Endothelial cell of umbilical vein (primary cell): ENCODE measurements around the gene AFDN. TPM values are rescaled to one million over a fixed set of nuclear protein-coding genes. Genes with fewer than 3 reads are reported as not detected.

Experiments used
- BruUV-seq: library from RNA; stranded (reverse); fragments of 400-500 nt; replicated peaks from 2 replicates; lab custom pipeline; 2021; lab: Mats Ljungman, UMichigan
- CTCF ChIA-PET: fragments of 300-600, 350-600 bp; sonication (Branson Sonifier 250); formaldehyde crosslinking; loops from one replicate; lab custom pipeline; 2021; ENCODE audit warnings: antibody characterized with exemption, inconsistent platforms; lab: Charles Lee
- POLR2A ChIA-PET: fragments of 300-600, 350-600 bp; sonication (Branson Sonifier 250); formaldehyde crosslinking; loops from one replicate; lab custom pipeline; 2021; ENCODE audit warnings: antibody characterized with exemption, inconsistent platforms; lab: Charles Lee
- DNase-seq: peaks from one replicate; pipeline ENCODE4 v3.0.0-alpha.2; 2011; ENCODE audit warnings: low read depth, low spot score
- FAIRE-seq: peaks from 2 replicates; lab custom pipeline; 2011; peaks lifted over from hg19 to GRCh38; lab: Jason Lieb, UNC
- H2AFZ ChIP-seq: 2 replicates; pipeline ENCODE4 v1.6.0; 2012; ENCODE audit warnings: low read depth, low read length, control low read depth, inconsistent platforms
- H3K27ac ChIP-seq: 2 replicates; pipeline ENCODE4 v1.5.1; 2011; ENCODE audit warnings: low read depth, mild to moderate bottlenecking, control low read depth, low read length, moderate library complexity; ENCODE audit not compliant: insufficient read depth
- H3K27me3 ChIP-seq, 2 experiments: 2 replicates each; pipeline versions ENCODE4 v1.6.0 to v1.6.1; 2011; ENCODE audit warnings: low read length in 2 of 2, mixed read lengths in 1 of 2; ENCODE audit not compliant: control insufficient read depth in 2 of 2, insufficient read depth in 2 of 2
- H3K36me3 ChIP-seq, 2 experiments: 2 replicates in 1 of 2; 3 replicates in 1 of 2; pipeline ENCODE4 v1.5.1; 2011; ENCODE audit warnings: low read length in 2 of 2, mild to moderate bottlenecking in 1 of 2, moderate library complexity in 1 of 2; ENCODE audit not compliant: control insufficient read depth in 2 of 2, insufficient read depth in 2 of 2; ENCODE audit errors: extremely low read depth in 1 of 2
- H3K4me1 ChIP-seq: 3 replicates; pipeline ENCODE4 v1.5.1; 2011; ENCODE audit warnings: mild to moderate bottlenecking, low read length; ENCODE audit not compliant: control insufficient read depth, insufficient read depth; ENCODE audit errors: extremely low read depth
- H3K4me2 ChIP-seq: 2 replicates; pipeline ENCODE4 v1.6.1; 2011; ENCODE audit warnings: low read length, control low read depth, mixed read lengths; ENCODE audit not compliant: insufficient read depth
- H3K4me3 ChIP-seq, 3 experiments: fragments of 200-600 bp in 1 of 3; sonication (generic), shearing (Covaris generic) in 1 of 3; replicated peaks in 1 of 3; 2 replicates each; pipeline ENCODE4 v1.5.1; 2011 to 2016; ENCODE audit warnings: control low read depth in 3 of 3, low read length in 3 of 3, mild to moderate bottlenecking in 2 of 3, inconsistent platforms in 1 of 3, low read depth in 1 of 3, moderate library complexity in 1 of 3; ENCODE audit not compliant: insufficient read depth in 1 of 3
- H3K79me2 ChIP-seq: 2 replicates; pipeline ENCODE4 v1.6.0; 2012; ENCODE audit warnings: low read length, inconsistent platforms; ENCODE audit not compliant: control insufficient read depth, insufficient read depth
- H3K9ac ChIP-seq: replicated peaks from 2 replicates; pipeline ENCODE3; 2011; ENCODE audit warnings: low read length, control low read depth; ENCODE audit not compliant: insufficient read depth; ENCODE audit errors: extremely low read depth
- H3K9me1 ChIP-seq: replicated peaks from 3 replicates; pipeline ENCODE4 v1.6.0; 2011; ENCODE audit warnings: mild to moderate bottlenecking, low read length; ENCODE audit not compliant: control insufficient read depth, insufficient read depth; ENCODE audit errors: extremely low read depth
- H3K9me3 ChIP-seq: replicated peaks from 2 replicates; pipeline ENCODE4 v1.5.1; 2012; ENCODE audit warnings: low read length, inconsistent platforms; ENCODE audit not compliant: control insufficient read depth, insufficient read depth
- H4K20me1 ChIP-seq: replicated peaks from 2 replicates; pipeline ENCODE3; 2011; ENCODE audit warnings: mild to moderate bottlenecking, low read length; ENCODE audit not compliant: control insufficient read depth, insufficient read depth; ENCODE audit errors: extremely low read depth
- EZH2 ChIP-seq: IDR thresholded peaks from 2 replicates; pipeline ENCODE4 v1.6.1; 2012; ENCODE audit warnings: borderline replicate concordance, low read depth, mild to moderate bottlenecking, moderate library complexity, low read length, inconsistent platforms; ENCODE audit not compliant: severe bottlenecking
- FOS ChIP-seq: IDR thresholded peaks from 2 replicates; pipeline ENCODE4 v1.6.1; 2011; ENCODE audit warnings: mild to moderate bottlenecking, low read length, moderate library complexity, borderline replicate concordance; ENCODE audit not compliant: insufficient read depth
- GATA2 ChIP-seq: IDR thresholded peaks from 2 replicates; pipeline ENCODE4 v1.7.0; 2011; ENCODE audit warnings: low read depth, mild to moderate bottlenecking, moderate library complexity, mixed read lengths, low read length; ENCODE audit not compliant: insufficient read length, insufficient read depth
- JUN ChIP-seq: IDR thresholded peaks from 2 replicates; pipeline ENCODE4 v1.6.1; 2011; ENCODE audit warnings: borderline replicate concordance, low read depth; ENCODE audit not compliant: insufficient read length, insufficient read depth
- MYC ChIP-seq: IDR thresholded peaks from one replicate; pipeline ENCODE4 v1.6.1; 2011; ENCODE audit warnings: mild to moderate bottlenecking, low read depth, low read length
- POLR2A ChIP-seq: IDR thresholded peaks from 2 replicates; pipeline ENCODE4 v1.6.1; 2012; ENCODE audit warnings: low read depth, mild to moderate bottlenecking, control low read depth, low read length
- POLR2AphosphoS5 ChIP-seq: IDR thresholded peaks from 2 replicates; pipeline ENCODE4 v1.6.1; 2012; ENCODE audit warnings: low read depth, mild to moderate bottlenecking, control low read depth, low read length, moderate library complexity; ENCODE audit not compliant: insufficient read depth
- dilution Hi-C: fragments of 300-500 bp; cut with MboI; formaldehyde crosslinking; loops from one replicate; pipeline ENCODE4 v1.15.0; 2019; ENCODE audit warnings: low sequenced_read_pairs; ENCODE audit not compliant: extremely low pct_ligation_motif_present
- intact Hi-C: fragments of 100-400 bp; cut with micrococcal nuclease; formaldehyde crosslinking; loops from one replicate; pipeline ENCODE4 v1.10.0; 2022
- polyA plus RNA-seq, 4 experiments: library from polyadenylated mRNA; depleted of rRNA in 3 of 4; stranded (reverse) in 3 of 4; unstranded in 1 of 4; fragments of >200 nt; gene quantifications; 2 replicates each; pipeline versions ENCODE4 v1.2.1 to v1.2.3, GENCODE V29; 2011 to 2012; ENCODE audit warnings: missing spikeins in 1 of 4
- total RNA-seq: library from RNA; stranded (reverse); gene quantifications from 2 replicates; pipeline ENCODE4 v1.2.3, GENCODE V29; 2021
- TF ChIP-seq, protein P1 (sequence below): IDR thresholded peaks from 2 replicates; pipeline ENCODE4 v1.6.1; 2011; ENCODE audit not compliant: insufficient read depth, insufficient read length
- TF ChIP-seq, protein P2 (sequence below), 2 donors: IDR thresholded peaks; 1 replicate in 1 of 2; 2 replicates in 1 of 2; pipeline ENCODE4 v1.5.1; 2011; ENCODE audit warnings: low read length in 2 of 2, mild to moderate bottlenecking in 2 of 2, moderate library complexity in 2 of 2, control low read depth in 1 of 2, inconsistent platforms in 1 of 2, low read depth in 1 of 2; ENCODE audit not compliant: insufficient read depth in 1 of 2; ENCODE audit errors: extremely low read depth in 1 of 2

The AFDN gene
- total and polyA plus RNA-seq, 2 donors (not counting 3 experiments of a cell fraction or from before 2014, with no cell fraction given), result 31.0 to 134 TPM

DNA sequence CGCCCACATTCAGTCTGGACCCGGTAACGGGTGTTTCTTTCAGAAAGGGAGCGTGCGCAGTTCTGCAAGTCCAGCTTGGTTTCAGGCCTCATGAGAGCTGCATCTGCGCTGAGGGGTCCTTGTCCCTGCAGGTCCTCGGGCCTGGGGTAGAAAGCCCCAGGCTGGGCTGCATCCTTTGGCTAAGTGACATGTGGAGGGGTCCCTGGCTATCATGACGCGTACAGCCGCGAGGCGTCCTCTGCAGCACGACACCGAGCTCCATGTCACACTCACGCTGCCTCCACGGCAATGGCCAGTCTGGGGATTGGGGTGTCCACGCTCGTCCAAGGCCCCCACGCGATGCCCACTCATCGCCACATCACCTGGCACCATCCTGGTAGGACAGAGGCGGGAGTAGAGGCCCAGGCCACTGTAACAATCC, 169.0 kb downstream of the AFDN start:
- intact Hi-C loops (no loop called here), dilution Hi-C loops (no loop called here)
- FAIRE-seq (no peak), DNase-seq (no peak)
- Histone ChIP-seq H2AFZ (no peak overlapping the region), H3K4me2 (no peak overlapping the region), H4K20me1 (no peaks in the 10 kb centered on the region), H3K9me3 (no peaks in the 10 kb centered on the region), H3K27ac (no peak overlapping the region), H3K27me3 (no peaks in the 10 kb centered on the region), H3K4me1 (peaks cover 13% of the 10 kb centered on the region), H3K79me2 (no peaks in the 10 kb centered on the region), H3K36me3 (no peaks in the 10 kb centered on the region), H3K4me3 (no peak overlapping the region), H3K9ac (no peak overlapping the region), H3K9me1 (no peaks in the 10 kb centered on the region)
- ChIA-PET POLR2A (no interaction called here), CTCF (interaction anchor here (1.0 kb wide), 1 partner anchor 8 kb away, joined by 3 read pairs; no protein-coding TSS in a partner anchor)
- BruUV-seq, result no TSS peak
- no peak for TF ChIP-seq FOS
- no peak for TF ChIP-seq JUN
- no peak for TF ChIP-seq GATA2
- TF ChIP-seq MYC, result no peak
- no peak for TF ChIP-seq EZH2
- no peak for TF ChIP-seq POLR2AphosphoS5
- no peak for TF ChIP-seq POLR2A
- TF ChIP-seq, protein P1, sequence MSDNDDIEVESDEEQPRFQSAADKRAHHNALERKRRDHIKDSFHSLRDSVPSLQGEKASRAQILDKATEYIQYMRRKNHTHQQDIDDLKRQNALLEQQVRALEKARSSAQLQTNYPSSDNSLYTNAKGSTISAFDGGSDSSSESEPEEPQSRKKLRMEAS, result no peak
- TF ChIP-seq, protein P2, sequence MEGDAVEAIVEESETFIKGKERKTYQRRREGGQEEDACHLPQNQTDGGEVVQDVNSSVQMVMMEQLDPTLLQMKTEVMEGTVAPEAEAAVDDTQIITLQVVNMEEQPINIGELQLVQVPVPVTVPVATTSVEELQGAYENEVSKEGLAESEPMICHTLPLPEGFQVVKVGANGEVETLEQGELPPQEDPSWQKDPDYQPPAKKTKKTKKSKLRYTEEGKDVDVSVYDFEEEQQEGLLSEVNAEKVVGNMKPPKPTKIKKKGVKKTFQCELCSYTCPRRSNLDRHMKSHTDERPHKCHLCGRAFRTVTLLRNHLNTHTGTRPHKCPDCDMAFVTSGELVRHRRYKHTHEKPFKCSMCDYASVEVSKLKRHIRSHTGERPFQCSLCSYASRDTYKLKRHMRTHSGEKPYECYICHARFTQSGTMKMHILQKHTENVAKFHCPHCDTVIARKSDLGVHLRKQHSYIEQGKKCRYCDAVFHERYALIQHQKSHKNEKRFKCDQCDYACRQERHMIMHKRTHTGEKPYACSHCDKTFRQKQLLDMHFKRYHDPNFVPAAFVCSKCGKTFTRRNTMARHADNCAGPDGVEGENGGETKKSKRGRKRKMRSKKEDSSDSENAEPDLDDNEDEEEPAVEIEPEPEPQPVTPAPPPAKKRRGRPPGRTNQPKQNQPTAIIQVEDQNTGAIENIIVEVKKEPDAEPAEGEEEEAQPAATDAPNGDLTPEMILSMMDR (IDR thresholded peaks at IDR 0.05; ENCODE audit: extremely low read depth in 1 of 2, insufficient read depth in 1 of 2, low read depth in 1 of 2, low read length in 2 of 2), result no peak
